Esophagus muscularis mucosa (tissue), 3 donors: ENCODE results near the gene SLC44A2.

Source experiments
- POLR2A ChIP-seq: fragments of 450-650 bp; IDR thresholded peaks from one replicate; pipeline ENCODE4 v1.6.1; 2017; ENCODE audit warnings: antibody characterized with exemption, moderate library complexity, mild to moderate bottlenecking, low read depth
- TF ChIP-seq, protein P1 (sequence below), 3 experiments: fragments of 200-600 bp in 2 of 3; fragments of 450-650 bp in 1 of 3; sonication (generic) in 2 of 3; IDR thresholded peaks; one replicate each; pipeline ENCODE4 v1.5.1; 2017 to 2019; ENCODE audit warnings: antibody characterized with exemption in 3 of 3, mild to moderate bottlenecking in 2 of 3, moderate library complexity in 1 of 3

DNA sequence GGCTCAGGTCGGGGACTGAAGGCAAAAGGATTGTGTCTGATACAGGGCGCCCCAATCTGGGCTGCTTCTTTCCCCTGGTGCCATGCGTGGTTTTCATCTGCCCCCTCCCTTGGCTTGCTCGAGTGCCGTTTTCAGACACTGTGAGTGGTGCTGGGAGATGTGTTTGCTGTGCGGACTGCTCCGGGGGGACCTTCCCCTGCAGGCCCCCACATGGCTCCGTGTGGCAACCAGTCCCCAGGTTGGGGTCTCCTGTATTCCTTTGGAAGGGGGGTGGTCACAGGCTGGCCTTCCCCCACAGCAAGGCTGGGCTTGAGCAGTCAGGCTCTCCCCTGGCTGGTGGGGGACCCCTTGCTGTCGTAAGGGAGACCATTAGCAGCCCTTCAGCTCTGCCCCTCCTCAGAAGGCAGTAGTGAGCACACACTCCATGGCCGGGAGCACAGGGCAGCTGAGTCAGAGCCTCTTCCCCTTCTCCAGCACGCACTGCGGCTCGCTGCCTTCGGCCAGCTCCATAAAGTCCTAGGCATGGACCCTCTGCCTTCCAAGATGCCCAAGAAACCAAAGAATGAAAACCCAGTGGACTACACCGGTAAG is 55.3 kb downstream of the SLC44A2 start:
- TF ChIP-seq, protein P1, sequence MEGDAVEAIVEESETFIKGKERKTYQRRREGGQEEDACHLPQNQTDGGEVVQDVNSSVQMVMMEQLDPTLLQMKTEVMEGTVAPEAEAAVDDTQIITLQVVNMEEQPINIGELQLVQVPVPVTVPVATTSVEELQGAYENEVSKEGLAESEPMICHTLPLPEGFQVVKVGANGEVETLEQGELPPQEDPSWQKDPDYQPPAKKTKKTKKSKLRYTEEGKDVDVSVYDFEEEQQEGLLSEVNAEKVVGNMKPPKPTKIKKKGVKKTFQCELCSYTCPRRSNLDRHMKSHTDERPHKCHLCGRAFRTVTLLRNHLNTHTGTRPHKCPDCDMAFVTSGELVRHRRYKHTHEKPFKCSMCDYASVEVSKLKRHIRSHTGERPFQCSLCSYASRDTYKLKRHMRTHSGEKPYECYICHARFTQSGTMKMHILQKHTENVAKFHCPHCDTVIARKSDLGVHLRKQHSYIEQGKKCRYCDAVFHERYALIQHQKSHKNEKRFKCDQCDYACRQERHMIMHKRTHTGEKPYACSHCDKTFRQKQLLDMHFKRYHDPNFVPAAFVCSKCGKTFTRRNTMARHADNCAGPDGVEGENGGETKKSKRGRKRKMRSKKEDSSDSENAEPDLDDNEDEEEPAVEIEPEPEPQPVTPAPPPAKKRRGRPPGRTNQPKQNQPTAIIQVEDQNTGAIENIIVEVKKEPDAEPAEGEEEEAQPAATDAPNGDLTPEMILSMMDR (IDR thresholded peaks at IDR 0.05): no peak
- TF ChIP-seq POLR2A: no peak
